Astrocyte of the spinal cord (primary cell): Measurements from ENCODE around the gene MARCHF3.

Experiments used
- DNase-seq: peaks from one replicate; pipeline ENCODE4 v3.0.0; 2011; ENCODE audit warnings: low read depth, low spot score
- H3K4me3 ChIP-seq: 2 replicates; pipeline ENCODE4 v1.5.1; 2011; ENCODE audit warnings: low read depth, mild to moderate bottlenecking, low read length, moderate library complexity
- CTCF ChIP-seq: IDR thresholded peaks from 2 replicates; pipeline ENCODE4 v1.5.1; 2012; ENCODE audit warnings: low read depth, mild to moderate bottlenecking, low read length, inconsistent platforms
- in situ Hi-C: cut with HindIII; loops from 2 replicates; pipeline ENCODE4 v1.10.0; 2017; ENCODE audit warnings: low sequenced_read_pairs

Gene MARCHF3

GRCh38 chr5:127001621-127002296, 28.6 kb downstream of the MARCHF3 start:
- in situ Hi-C loops: no loop called here
- peak; percentile 85 for DNase-seq
- no peak for TF ChIP-seq CTCF
- no peak overlapping the region for H3K4me3 ChIP-seq

- TF ChIP-seq CTCF: no peak
- H3K4me3 ChIP-seq: no peak overlapping the region
- in situ Hi-C loops: no loop called here
- DNase-seq: no peak
These were observed 31.3 kb downstream of the MARCHF3 start for GRCh38 chr5:126998895-126999570.

- H3K4me3 ChIP-seq: no peak overlapping the region
- DNase-seq: peak; percentile 64
- no peak for TF ChIP-seq CTCF
- in situ Hi-C loops: no loop called here
These were observed 32.1 kb downstream of the MARCHF3 start for GRCh38 chr5:126998201-126998631.

- in situ Hi-C loops: no loop called here
- TF ChIP-seq CTCF: no peak
- H3K4me3 ChIP-seq: no peak overlapping the region
- no peak for DNase-seq
These were observed 34.7 kb downstream of the MARCHF3 start for GRCh38 chr5:126995689-126996088.

- H3K4me3 ChIP-seq: no peak overlapping the region
- in situ Hi-C loops: no loop called here
- TF ChIP-seq CTCF: no peak
- DNase-seq: no peak
These were observed 35.3 kb downstream of the MARCHF3 start for GRCh38 chr5:126995039-126995438.

- TF ChIP-seq CTCF: no peak
- no peak for DNase-seq
- in situ Hi-C loops: no loop called here
- no peak overlapping the region for H3K4me3 ChIP-seq
These were observed 35.9 kb downstream of the MARCHF3 start for GRCh38 chr5:126994485-126994884.
